Measurements from ENCODE around the gene CHPT1.

The CHPT1 gene

DNA sequence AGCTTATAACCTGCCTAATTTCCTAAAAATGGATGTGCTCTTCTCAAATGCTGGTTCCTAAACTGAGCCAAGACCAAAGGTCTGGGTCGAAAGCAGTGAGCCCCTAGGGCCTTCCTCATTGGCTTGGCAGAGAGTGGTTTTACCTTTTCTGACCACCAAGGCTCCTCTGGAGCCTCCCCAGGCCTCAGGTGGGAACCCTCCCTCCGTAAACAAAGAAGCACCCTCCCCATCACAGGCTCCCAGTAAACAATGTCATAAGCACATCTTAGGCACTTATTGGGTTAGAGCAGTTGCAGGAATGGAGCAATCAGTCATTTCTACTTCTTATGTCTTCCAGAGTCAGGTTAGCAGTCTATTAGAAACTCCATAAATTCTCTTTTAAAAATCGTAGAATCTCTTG, 6.0 kb downstream of the CHPT1 start:
- TF ChIP-seq, protein P1, sequence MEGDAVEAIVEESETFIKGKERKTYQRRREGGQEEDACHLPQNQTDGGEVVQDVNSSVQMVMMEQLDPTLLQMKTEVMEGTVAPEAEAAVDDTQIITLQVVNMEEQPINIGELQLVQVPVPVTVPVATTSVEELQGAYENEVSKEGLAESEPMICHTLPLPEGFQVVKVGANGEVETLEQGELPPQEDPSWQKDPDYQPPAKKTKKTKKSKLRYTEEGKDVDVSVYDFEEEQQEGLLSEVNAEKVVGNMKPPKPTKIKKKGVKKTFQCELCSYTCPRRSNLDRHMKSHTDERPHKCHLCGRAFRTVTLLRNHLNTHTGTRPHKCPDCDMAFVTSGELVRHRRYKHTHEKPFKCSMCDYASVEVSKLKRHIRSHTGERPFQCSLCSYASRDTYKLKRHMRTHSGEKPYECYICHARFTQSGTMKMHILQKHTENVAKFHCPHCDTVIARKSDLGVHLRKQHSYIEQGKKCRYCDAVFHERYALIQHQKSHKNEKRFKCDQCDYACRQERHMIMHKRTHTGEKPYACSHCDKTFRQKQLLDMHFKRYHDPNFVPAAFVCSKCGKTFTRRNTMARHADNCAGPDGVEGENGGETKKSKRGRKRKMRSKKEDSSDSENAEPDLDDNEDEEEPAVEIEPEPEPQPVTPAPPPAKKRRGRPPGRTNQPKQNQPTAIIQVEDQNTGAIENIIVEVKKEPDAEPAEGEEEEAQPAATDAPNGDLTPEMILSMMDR (IDR thresholded peaks at IDR 0.05; ENCODE audit: control insufficient read depth, insufficient read depth, low read depth, low read length, missing control alignments), result no peak
- no peak overlapping the region for H3K4me3 ChIP-seq (ENCODE audit: control insufficient read depth, low read depth, low read length)
- DNase-seq (ENCODE audit: low read depth), result no peak

DNA sequence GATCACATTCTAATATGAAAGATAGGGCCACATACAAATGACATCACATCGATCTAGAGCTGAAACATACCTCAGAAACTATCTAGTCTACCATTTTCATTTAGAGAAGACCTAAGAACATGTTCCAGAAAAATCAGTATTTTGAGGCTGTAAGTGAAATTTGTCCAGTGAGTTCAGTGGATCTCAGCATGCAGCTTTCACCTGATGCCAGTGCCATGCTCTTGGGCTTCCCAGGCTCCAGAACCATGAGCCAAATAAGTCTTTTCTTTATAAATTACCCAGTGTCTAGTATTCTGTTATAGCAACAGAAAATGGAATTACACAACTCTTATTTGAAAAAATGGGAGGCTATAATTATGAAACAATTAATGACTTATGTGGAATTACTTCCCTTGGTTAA, 9.0 kb downstream of the CHPT1 start:
- H3K4me3 ChIP-seq (ENCODE audit: control insufficient read depth, low read depth, low read length), result no peak overlapping the region
- TF ChIP-seq, protein P1 (IDR thresholded peaks at IDR 0.05; ENCODE audit: control insufficient read depth, insufficient read depth, low read depth, low read length, missing control alignments), result no peak
- DNase-seq (ENCODE audit: low read depth), result no peak

DNA sequence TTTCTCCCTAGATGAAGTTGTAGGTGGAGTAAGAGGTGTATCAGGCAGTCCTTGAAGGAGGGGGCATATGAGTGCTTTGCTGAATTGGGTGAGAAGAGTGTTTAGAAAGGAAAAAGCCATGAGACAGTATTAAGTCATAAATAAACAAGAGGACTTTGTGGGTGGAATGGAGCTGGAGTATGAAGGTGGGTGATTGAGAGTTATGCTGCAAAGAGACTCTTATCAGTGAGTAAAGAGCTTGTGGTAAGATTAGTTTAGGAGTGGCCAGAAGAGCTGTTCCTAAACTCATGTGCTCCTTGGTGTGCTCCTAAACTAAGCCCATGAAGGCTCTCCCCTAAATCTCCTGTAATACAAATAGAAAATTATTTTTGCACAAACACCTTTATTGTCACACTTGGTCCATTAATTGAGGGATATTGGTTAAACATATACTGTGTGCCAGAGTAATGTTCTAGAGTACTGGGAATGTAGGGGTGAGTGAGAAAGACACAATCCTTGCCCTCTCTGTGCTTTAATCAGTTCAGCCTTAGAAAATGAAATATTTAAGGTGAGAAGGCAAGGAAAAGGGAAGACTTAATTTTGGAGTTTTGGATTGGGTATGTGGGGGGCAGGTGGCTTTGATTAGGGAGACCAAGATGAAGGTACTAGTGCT, 9.8 kb downstream of the CHPT1 start:
- no peak overlapping the region for H3K4me3 ChIP-seq (ENCODE audit: control insufficient read depth, low read depth, low read length)
- TF ChIP-seq, protein P1 (IDR thresholded peaks at IDR 0.05; ENCODE audit: control insufficient read depth, insufficient read depth, low read depth, low read length, missing control alignments), result no peak
- DNase-seq (ENCODE audit: low read depth), result no peak

DNA sequence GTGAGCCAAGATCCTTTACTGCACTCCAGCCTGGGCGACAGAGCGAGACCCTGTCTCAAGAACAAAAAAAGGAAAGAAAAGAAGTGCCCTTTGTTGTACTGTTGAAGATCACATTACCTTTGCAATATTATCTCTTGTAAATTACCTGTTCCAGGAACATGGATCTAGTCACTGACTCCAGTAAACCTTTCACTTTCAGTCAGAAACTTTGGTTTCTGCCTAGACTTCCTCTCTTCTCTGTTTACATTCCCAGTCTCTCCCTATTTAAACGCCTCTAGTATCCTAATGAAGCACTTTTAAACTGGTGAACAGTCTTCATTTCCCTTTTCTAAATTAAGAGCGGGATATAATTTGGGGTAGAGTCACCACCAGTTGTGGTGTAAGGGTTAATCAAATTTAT, 12.8 kb downstream of the CHPT1 start:
- TF ChIP-seq, protein P1 (IDR thresholded peaks at IDR 0.05; ENCODE audit: control insufficient read depth, insufficient read depth, low read depth, low read length, missing control alignments), result no peak
- H3K4me3 ChIP-seq (ENCODE audit: control insufficient read depth, low read depth, low read length), result no peak overlapping the region
- no peak for DNase-seq (ENCODE audit: low read depth)

DNA sequence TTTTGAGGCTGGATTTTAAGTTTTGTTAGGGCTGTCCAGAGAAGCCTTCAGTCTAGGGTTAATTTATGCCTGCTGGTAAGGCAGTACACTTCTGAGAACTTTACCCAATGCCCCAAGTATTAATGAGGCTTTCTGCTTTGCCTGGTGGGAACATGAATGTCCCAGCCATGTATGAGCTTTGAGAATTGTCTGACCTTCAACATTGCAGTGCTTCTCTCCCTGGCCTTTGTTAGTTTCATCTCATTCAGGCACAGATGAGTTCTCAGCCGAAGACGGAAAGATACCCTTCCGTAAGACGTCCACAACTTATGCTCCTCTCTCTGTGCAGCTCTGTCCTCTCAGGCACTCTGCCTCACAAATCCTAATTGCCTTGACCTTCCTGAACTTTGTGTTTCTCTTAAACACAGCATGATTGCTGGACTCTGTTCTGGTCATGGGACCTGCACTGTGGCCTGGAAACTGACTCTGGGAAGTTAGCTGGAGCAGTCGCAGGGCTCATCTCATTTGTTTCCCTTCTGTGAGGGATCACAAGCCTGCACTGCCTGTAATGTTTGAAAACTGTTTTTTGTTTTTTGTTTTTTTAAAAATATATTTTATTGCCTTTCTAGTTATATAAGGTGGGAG, 15.7 kb downstream of the CHPT1 start:
- no peak for DNase-seq (ENCODE audit: low read depth)
- TF ChIP-seq, protein P1 (IDR thresholded peaks at IDR 0.05; ENCODE audit: control insufficient read depth, insufficient read depth, low read depth, low read length, missing control alignments), result no peak

DNA sequence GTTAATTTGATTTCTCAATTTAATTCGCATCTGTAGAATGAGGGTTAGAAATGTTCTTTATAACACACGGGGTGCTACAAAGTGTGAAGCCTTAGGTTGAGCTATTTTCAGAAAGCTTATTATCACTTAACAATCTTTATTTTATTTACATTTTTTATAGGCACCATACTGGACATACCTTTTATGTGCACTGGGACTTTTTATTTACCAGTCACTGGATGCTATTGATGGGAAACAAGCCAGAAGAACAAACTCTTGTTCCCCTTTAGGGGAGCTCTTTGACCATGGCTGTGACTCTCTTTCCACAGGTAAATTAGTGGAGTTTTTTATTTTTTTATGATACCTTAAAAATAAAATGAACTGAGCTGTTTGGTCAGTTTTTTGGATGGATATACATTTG, 16.5 kb downstream of the CHPT1 start:
- no peak for DNase-seq (ENCODE audit: low read depth)
- no peak overlapping the region for H3K4me3 ChIP-seq (ENCODE audit: control insufficient read depth, low read depth, low read length)
- TF ChIP-seq, protein P1 (IDR thresholded peaks at IDR 0.05; ENCODE audit: control insufficient read depth, insufficient read depth, low read depth, low read length, missing control alignments), result no peak

More for the DNA sequence above, 15.7 kb downstream of the CHPT1 start:
- no peak overlapping the region for H3K4me3 ChIP-seq (ENCODE audit: control insufficient read depth, low read depth, low read length)
